Kidney (tissue), 14 donors: ENCODE results near the gene POLR1A. TPM values are rescaled to one million over a fixed set of nuclear protein-coding genes. Genes with fewer than 3 reads are reported as not detected.
A peak's percentile ranks its signal among the peaks of the same experiment; 100 is the strongest.

Experiments
- DNase-seq, 5 donors: peaks; one replicate each; pipeline ENCODE4 v3.0.0-alpha.2; 2013 to 2020
- FAIRE-seq: peaks from 2 replicates; lab custom pipeline; 2012; peaks lifted over from hg19 to GRCh38; lab: Jason Lieb, UNC
- H3K27ac ChIP-seq, 2 donors: one replicate each; pipeline ENCODE4 v1.7.0; 2013; ENCODE audit warnings: low read depth in 2 of 2, low read length in 2 of 2, inconsistent platforms in 1 of 2
- H3K27me3 ChIP-seq: one replicate; pipeline ENCODE4 v1.7.1; 2013; ENCODE audit warnings: low read length, inconsistent platforms; ENCODE audit not compliant: control insufficient read depth, insufficient read depth
- H3K36me3 ChIP-seq, 3 donors: one replicate each; pipeline versions ENCODE4 v1.7.0 to v1.7.1; 2013; ENCODE audit warnings: low read length in 3 of 3, control low read depth in 1 of 3, inconsistent platforms in 1 of 3; ENCODE audit not compliant: insufficient read depth in 3 of 3, control insufficient read depth in 2 of 3
- H3K4me1 ChIP-seq, 3 donors: one replicate each; pipeline versions ENCODE4 v1.7.0 to v1.7.1; 2013; ENCODE audit warnings: low read length in 3 of 3, inconsistent platforms in 1 of 3, low read depth in 1 of 3; ENCODE audit not compliant: control insufficient read depth in 2 of 3, insufficient read depth in 2 of 3
- H3K4me3 ChIP-seq, 3 donors: one replicate each; pipeline versions ENCODE4 v1.7.0 to v1.8.1; 2013; ENCODE audit warnings: low read length in 3 of 3, control low read depth in 1 of 3, inconsistent platforms in 1 of 3
- H3K9ac ChIP-seq, 3 donors: one replicate each; pipeline versions ENCODE4 v1.7.0 to v1.7.1; 2013; ENCODE audit warnings: low read length in 3 of 3, control low read depth in 1 of 3, inconsistent platforms in 1 of 3
- H3K9me3 ChIP-seq, 3 donors: one replicate each; pipeline versions ENCODE4 v1.7.0 to v1.7.1; 2013; ENCODE audit warnings: low read length in 3 of 3, control low read depth in 1 of 3, inconsistent platforms in 1 of 3; ENCODE audit not compliant: control insufficient read depth in 2 of 3, insufficient read depth in 1 of 3
- CTCF ChIP-seq: IDR thresholded peaks from 3 replicates; pipeline ENCODE4 v1.5.1; 2012; ENCODE audit warnings: mild to moderate bottlenecking, moderate library complexity, borderline replicate concordance; ENCODE audit not compliant: insufficient read depth; ENCODE audit errors: extremely low read depth
- intact Hi-C: fragments of 100-400 bp; cut with DNase I; formaldehyde crosslinking; loops from one replicate; pipeline ENCODE4 v1.11.1; 2022
- polyA plus RNA-seq: library from polyadenylated mRNA; stranded (reverse); fragments of 350-450 nt; fragmentation: Illumina TruSeq; extraction: RNeasy Lipid Tissue Mini Kit (QIAGEN cat#74804); gene quantifications from one replicate; pipeline ENCODE4 v1.2.3, GENCODE V29; 2014; ENCODE audit warnings: low read depth, low replicate concordance; ENCODE audit not compliant: insufficient read depth
- total RNA-seq: library from RNA; stranded (reverse); fragmentation: NEBNext Ultra II Directional; extraction: Animal tissue kit (Norgen Biotek cat#: 25700); gene quantifications from one replicate; pipeline ENCODE4 v1.2.1, GENCODE V29; 2021
- donor health status: control.
- donor health status: control.
- donor health status: control.
- donor health status: control.
- donor health status: control.
- donor health status: DM: yes; HTN: yes; CAD: no.
- donor health status: Normal renal cell carcinoma (clear cell type).

The POLR1A gene
- total and polyA plus RNA-seq, 2 donors from 2014 or later, result 3.4 to 33.7 TPM

- intact Hi-C loops, result no loop called here
- Histone ChIP-seq H3K4me3 (no peak overlapping the region), H3K9me3 (no peaks in the 10 kb centered on the region), H3K27me3 (no peaks in the 10 kb centered on the region), H3K36me3 (no peaks in the 10 kb centered on the region), H3K4me1 (no peaks in the 10 kb centered on the region), H3K27ac (no peak overlapping the region), H3K9ac (no peak overlapping the region)
- DNase-seq, result peak in 2 of 5 donors; percentile 5 to 59
- no peak for TF ChIP-seq CTCF
- FAIRE-seq, result no peak
These were observed 118.2 kb downstream of the POLR1A start for GRCh38 chr2:85987266-85988174.

- no peak for FAIRE-seq
These were observed 119.6 kb downstream of the POLR1A start for GRCh38 chr2:85986121-85986520.

GRCh38 chr2:85984788-85985187 is 120.9 kb downstream of the POLR1A start:
- TF ChIP-seq CTCF, result no peak
- FAIRE-seq, result no peak
- no peaks in the 10 kb centered on the region for H3K9me3 ChIP-seq
- no peaks in the 10 kb centered on the region for H3K4me1 ChIP-seq
- no peak overlapping the region for H3K9ac ChIP-seq
- no peaks in the 10 kb centered on the region for H3K27me3 ChIP-seq
- no peak overlapping the region for H3K27ac ChIP-seq
- intact Hi-C loops, result no loop called here
- no peaks in the 10 kb centered on the region for H3K36me3 ChIP-seq
- no peak for DNase-seq
- no peak overlapping the region for H3K4me3 ChIP-seq

More at GRCh38 chr2:85986121-85986520, 119.6 kb downstream of the POLR1A start:
- no peaks in the 10 kb centered on the region for H3K4me1 ChIP-seq
- H3K27me3 ChIP-seq, result no peaks in the 10 kb centered on the region
- DNase-seq, result no peak
- no peak overlapping the region for H3K4me3 ChIP-seq
- intact Hi-C loops, result no loop called here
- no peak for TF ChIP-seq CTCF
- H3K27ac ChIP-seq, result no peak overlapping the region
- no peaks in the 10 kb centered on the region for H3K36me3 ChIP-seq
- no peak overlapping the region for H3K9ac ChIP-seq
- no peaks in the 10 kb centered on the region for H3K9me3 ChIP-seq
